ENCODE data around the gene GRAMD2B.

Gene GRAMD2B

DNA sequence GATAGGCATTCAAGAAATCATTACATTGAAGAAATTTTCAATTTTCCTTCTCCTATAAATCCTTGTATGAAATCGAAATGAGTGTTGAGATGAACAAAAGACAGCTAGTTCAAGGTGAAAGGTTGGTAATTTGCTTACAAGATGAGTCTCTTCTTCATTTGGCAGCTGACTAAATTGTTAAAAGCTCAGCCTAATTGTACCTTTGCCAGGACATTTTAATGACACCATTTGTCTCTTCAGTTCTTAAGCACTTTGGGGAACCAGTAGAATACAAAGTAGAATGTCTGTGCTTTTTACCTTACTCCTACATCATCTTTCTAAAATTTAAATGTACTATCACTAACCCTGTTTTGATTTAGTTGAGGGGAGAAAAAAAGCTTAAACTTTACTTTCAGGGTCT is 59.4 kb downstream of the GRAMD2B start:
- DNase-seq = no peak

DNA sequence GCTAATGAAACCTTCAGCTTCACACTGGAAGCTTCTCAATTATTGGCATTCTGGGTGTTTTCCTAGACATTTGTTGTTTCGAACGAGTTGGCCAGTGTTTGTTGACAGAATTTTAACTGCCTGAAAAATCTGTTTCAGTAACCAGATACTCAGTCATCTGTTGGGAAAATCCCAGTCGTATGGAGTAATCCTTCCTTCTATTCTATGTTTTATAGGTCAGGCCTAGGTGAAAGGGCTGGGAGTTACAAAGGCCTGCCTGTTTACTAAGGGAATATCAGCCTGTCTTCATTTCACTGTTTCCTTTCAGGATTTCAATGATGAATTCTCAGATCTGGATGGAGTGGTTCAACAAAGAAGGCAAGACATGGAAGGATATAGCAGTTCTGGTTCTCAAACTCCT is 59.9 kb downstream of the GRAMD2B start:
- DNase-seq = no peak

DNA sequence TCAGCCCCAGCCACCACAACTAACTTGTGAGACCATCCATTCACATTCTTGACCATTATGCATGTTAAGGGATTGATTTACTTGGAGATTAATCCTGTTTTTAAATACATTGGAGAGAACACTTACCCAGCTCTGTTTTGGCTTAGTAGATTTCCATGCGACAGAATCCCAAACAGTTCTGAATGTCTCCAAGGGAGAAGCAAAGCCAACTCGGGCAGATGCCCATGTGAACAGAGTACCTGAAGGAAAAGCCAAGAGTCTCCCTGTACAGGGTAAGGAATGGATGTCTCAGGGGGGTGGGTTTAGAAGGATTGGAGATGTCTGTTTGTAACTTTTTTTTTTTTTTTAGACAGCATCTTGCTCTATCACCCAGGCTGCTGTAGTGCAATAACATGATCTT is 61.0 kb downstream of the GRAMD2B start:
- DNase-seq = no peak

DNA sequence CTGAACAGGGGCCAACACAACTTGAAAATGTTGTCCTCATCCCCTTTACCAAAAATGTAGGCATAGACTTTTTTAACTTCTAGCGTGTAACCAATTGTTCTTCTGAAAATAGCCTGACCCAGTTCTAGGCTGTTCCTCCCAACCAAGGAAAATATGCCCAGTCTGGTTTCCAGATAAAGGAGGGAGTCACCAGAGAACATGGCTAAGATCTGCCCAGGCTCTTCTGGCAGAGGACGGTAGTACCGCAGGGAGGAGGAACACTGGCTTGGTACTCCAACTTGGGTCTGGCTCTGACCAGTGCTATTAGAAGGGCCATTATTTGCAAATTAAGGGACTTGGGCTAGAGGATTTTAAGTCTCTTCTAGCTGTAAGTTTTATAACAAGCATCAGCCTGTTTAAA is 63.1 kb downstream of the GRAMD2B start:
- DNase-seq = no peak

DNA sequence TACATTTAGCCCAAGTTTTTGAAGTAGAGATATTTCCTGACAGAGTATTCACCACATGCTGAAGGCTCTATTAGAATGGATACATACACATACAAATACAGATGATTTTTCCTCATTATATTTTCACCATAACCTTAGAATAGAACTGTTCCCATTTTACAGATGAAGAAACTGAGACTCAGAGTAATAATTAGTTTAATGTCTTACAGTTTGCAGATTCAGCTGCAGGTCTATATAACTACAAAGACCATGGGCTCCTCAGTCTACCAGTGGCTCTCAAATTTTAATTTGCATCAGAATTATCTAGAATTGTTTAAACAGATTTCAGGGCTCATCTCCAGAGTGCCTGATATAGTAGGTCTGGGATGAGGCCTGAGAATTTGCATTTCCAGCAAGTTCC is 64.4 kb downstream of the GRAMD2B start:
- DNase-seq = no peak

DNA sequence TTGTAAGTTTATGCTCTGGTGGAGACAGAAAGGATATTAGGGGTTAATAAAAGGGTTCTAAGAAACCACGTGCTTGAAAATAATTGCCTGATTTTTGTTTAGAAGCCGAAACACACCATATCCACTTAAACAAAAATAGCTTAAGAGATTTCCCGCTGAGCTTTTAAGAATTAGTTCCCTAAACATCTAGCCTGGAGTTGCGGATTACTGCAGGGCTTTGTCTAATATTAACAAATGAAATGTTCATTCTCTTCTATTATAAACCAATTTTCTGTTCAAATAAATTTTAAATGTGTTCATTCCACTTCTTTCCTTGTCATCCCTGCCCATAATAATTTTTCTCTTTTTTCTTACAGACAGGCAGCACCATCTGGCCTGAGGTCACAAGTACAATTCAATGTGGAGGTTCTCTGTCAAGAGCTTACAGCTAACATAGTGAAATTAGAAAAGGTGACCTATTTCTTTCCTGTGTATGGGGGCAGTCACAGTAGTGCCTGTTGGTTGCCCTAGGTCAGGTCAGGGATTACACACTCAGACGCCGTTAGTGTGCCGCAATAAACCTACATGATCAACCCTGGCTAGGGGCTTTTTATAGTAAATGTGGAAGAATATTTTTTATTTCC is 65.3 kb downstream of the GRAMD2B start:
- no peak for DNase-seq

DNA sequence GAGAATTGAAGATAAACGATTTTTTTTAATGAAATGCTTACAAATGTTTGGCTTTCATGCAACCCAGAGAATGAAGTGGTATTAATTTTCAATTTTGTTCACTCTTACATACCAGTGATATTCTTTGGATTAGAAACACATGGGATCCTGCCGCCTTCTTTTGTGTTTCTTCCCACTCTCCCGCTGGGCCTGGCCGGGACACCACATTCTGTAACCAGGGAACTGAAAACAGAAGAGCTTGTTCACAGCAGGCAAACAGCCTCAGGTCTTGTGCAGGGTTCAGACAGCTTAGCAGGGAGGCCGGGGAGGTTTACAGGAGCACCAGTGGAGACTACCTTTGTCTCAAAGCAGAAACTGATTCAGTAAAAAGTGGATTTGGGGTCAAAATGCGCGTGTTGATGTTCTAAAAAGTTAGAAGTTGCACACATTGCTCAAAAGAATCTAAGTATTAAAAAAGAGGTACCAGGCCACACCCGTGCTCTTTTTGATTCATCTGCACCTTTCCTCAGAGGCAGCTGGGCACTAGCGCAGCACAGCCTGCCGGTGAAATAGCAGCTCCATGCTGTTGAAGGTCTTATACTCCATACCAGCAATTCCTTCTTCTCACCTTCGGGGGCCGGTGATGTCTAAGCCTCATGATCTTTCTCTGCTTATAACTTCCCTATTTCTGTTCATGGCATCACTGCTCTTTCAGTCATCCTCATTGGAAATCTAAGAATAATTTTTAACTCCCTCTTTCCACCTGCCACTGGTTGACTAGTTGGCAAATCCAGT is 67.1 kb downstream of the GRAMD2B start:
- DNase-seq = no peak

DNA sequence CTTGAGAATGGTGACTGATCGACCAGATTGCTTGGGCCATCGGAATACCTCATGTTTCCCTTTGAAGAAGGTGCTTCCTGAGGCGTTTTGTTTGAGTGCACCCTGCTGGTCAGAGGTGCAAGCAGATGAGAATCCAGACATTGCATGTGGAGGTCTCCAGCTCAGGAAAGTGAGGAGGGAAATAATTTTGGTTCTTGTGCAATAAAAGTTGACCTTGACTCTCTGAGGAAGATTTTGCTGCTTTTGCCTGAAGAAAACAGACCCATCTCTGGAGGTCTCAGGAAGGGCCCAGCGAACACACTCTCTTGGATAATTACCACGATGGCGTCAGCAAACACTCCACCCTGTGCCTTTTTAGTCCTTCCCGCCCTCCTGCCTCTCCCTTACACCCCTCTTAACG is 69.7 kb downstream of the GRAMD2B start:
- DNase-seq = no peak

DNA sequence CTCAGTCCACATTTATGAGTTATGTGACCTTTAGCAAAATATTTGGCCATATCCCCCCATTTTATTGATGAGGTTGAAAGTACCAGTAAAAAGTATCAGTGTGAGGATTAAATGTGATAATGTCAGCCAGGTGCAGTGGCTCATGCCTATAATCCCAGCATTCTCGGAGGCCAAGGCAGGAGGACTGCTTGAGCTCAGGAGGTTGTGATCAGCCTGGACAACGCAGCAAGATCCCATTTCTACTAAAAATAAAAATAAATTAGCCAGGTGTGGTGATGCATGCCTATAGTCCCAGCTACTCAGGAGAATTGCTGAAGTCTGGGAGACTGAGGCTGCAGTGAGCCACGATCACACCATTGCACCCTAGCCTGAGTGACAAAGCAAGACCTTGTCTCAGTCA is 71.2 kb downstream of the GRAMD2B start:
- no peak for DNase-seq

GRCh38 chr5:126497506-126497905 is 74.3 kb downstream of the GRAMD2B start:
- no peak for DNase-seq

- DNase-seq = no peak
These were observed 76.1 kb downstream of the GRAMD2B start for GRCh38 chr5:126499278-126499677.

DNA sequence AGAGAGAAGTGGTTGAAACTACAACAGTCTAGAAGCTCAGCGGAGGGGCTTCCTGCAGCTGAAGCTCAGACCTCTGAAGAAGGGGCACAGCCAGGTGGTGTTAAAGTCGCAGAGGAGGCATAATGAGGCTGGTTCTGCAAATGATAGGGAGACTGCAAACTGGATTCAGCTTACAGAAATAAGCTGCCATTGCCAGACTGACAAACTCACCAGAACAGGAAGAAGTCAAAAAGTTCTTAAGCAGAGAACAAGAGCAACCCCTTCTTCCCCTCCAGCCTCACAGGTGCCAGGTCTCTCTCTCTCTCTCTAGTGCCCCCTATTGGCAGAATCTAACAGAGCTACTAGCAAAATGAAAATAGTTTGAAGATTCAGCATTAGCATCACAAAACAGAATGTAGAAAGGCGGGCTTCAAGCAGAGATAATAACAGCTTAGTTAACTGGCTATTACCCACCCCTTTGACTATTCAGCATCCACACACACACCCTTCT is 76.7 kb downstream of the GRAMD2B start:
- no peak for DNase-seq

GRCh38 chr5:126501448-126501847 is 78.2 kb downstream of the GRAMD2B start:
- DNase-seq = no peak

GRCh38 chr5:126503602-126504104 is 80.4 kb downstream of the GRAMD2B start:
- DNase-seq = no peak

DNA sequence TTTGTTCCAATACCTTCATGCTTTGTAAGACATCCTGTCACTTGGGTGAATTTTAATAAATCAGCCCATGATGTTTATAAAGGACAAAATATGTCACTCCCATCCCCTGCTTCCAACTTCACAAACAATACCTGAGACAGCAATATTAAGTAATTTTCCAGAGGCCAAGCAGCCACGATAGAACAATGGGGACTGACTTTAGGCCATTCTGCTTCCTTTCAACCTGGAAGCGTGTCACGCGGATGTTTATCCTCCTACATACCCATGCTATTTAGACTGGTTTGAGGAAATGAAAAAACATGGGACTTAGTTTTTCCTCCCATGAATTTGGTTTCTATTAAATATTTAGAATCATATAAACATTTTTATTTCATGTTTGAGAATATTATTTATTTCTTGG is 82.9 kb downstream of the GRAMD2B start:
- no peak for DNase-seq

DNA sequence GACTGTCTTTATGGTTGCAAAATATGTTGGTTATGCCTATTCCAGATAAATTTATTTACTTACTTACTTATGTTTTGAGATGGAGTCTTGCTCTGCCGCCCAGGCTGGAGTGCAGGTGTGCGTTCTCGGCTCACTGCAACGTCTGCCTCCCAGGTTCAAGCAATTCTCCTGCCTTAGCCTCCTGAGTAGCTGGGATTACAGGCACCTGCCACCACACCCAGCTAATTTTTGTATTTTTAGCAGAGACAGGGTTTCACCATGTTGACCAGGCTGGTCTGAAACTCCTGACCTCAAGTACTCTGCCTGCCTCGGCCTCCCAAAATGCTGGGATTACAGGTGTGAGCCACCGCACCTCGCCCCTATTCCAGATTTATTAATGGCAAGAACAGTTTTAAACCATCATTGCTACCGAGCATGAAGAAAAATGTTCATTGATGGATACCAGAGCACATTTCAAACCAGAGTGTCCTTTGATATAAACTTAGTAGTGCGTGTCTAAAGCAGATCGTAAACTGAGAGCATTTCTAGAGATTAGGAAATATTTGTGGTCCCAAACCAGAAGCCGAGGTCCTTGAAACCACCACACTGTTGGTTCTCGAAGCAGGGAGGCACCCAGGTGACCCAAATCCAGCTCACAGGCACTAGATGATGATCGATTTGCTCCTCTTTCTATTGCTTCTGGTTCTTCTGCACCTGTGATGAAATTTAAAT is 85.2 kb downstream of the GRAMD2B start:
- DNase-seq = no peak

DNA sequence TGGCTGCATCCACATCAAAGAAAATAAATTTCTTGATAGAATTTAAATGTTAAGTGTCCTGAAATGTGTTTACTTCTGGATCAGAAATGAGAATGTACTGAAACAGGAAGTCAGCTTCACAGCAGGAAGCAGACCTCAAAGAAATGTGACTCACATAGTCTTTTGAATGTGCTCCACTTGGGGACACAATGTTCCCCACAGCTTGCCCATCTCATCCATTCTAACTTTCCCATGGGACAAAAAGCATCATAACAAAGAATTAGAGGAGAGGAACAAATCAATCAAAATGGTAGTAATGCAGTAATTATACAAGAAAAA is 85.7 kb downstream of the GRAMD2B start:
- DNase-seq = no peak

DNA sequence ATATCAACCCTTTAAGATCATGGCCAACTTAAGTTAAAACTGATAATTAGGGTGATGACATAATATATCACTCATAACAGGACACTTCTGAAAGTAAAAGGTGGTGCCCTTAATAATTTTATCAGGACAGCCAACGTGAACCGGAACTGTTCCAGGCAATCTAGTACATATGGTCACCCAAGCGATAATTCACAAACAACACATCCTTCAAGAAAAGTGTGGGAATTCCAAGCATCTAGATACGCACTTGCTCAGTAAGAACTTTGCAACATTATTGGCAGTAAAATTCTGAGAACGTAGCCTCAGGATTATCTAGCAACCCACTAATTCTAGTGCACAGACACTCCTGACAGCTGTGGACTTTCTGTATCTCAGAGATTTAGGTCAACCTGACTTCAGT is 86.1 kb downstream of the GRAMD2B start:
- DNase-seq = no peak

- no peak for DNase-seq
These were observed 88.8 kb downstream of the GRAMD2B start for GRCh38 chr5:126511961-126512360.

- no peak for DNase-seq
These were observed 89.2 kb downstream of the GRAMD2B start for GRCh38 chr5:126512451-126512850.

DNA sequence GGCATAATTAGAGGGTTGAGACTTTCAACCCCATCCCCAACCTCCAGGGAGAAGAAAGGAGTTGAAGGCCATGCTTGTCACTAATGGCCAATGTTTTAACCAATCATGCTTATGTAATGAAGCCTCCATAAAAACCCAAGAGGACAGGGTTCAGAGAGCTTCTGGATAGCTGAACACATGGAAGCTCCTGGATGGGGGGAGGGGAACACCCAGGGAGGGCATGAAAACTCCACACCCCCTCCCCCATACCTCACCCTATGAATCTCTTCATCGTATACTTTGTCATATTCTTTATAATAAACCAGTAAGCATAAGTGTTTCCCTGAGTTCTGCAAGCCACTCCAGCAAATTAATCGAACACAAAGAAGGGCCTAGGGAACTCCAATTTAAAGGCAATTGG is 90.1 kb downstream of the GRAMD2B start:
- DNase-seq = no peak

- DNase-seq = no peak
These were observed 90.5 kb downstream of the GRAMD2B start for GRCh38 chr5:126513703-126514102.

GRCh38 chr5:126514131-126514557 is 90.9 kb downstream of the GRAMD2B start:
- DNase-seq = no peak

DNA sequence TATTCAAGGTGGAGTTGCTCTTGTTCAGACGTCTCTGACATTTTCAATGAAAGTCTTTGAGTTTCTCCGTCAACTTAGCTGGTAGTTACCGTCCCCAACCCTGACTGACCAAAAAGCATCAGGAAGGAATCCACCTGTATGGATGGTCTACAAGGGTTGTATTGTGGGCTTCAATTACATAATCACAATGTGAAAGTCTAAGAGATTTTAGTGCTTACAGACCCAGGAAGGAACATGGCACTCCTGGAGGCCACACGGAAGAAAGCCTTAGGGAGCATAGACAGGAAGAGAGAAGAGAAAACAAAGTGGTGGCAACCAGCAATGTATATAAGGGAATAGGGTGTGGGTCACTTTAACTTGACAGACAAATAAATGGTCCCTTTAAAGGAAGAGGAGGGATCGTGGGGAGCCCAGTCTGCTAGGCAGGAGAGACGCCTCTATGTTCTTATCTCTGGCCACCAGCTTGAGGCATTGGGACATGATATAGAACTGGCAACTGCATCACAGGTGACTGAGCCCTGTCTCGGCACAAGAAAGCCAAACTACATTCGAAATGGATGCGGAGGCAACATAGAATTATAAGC is 91.4 kb downstream of the GRAMD2B start:
- DNase-seq = no peak
